Lower leg skin (tissue), 4 donors: ENCODE results near the gene SPTBN4. TPM values are rescaled to one million over a fixed set of nuclear protein-coding genes. Genes with fewer than 3 reads are reported as not detected.
"Not testable (repeated sequence)": the region's sequence is repeated elsewhere in the genome, so short reads cannot be mapped to it uniquely, and the experiment has no call there.

Experiments
- DNase-seq, 2 donors: peaks; one replicate each; pipeline ENCODE4 v3.0.0-alpha.2; 2019; ENCODE audit warnings: low spot score in 2 of 2
- H3K4me3 ChIP-seq: fragments of 200-600 bp; sonication (generic); 2 replicates; pipeline ENCODE4 v1.5.1; 2017; ENCODE audit warnings: mild to moderate bottlenecking, low read depth; ENCODE audit not compliant: poor library complexity, severe bottlenecking
- POLR2A ChIP-seq, 2 donors: fragments of 450-650 bp; IDR thresholded peaks; one replicate each; pipeline ENCODE4 v1.6.1; 2016 to 2017; ENCODE audit warnings: antibody characterized with exemption in 2 of 2, mild to moderate bottlenecking in 1 of 2, moderate library complexity in 1 of 2
- WGBS, 2 donors: methylation state at CpG; one replicate each; pipeline ENCODE4 v1.1.5; 2018; 5-methylcytosine and 5-hydroxymethylcytosine counted together
- intact Hi-C: fragments of 100-400 bp; cut with DNase I; formaldehyde crosslinking; loops from one replicate; pipeline ENCODE4 v1.15.0; 2023; ENCODE audit warnings: low total_unique reads
- total RNA-seq, 4 donors: library from RNA; depleted of rRNA; stranded (reverse); fragments of >200 nt; gene quantifications; one replicate each; pipeline ENCODE4 v1.1.0, GENCODE V29; 2016
- TF ChIP-seq, protein P1 (sequence below), 3 donors: fragments of 450-650 bp; IDR thresholded peaks; one replicate each; pipeline ENCODE4 v1.5.1; 2016; ENCODE audit warnings: antibody characterized with exemption in 3 of 3, mild to moderate bottlenecking in 3 of 3, moderate library complexity in 2 of 3

Gene SPTBN4
- total RNA-seq, 4 donors from 2014 or later = 0.25 to 2.2 (median 1.6) TPM

DNA sequence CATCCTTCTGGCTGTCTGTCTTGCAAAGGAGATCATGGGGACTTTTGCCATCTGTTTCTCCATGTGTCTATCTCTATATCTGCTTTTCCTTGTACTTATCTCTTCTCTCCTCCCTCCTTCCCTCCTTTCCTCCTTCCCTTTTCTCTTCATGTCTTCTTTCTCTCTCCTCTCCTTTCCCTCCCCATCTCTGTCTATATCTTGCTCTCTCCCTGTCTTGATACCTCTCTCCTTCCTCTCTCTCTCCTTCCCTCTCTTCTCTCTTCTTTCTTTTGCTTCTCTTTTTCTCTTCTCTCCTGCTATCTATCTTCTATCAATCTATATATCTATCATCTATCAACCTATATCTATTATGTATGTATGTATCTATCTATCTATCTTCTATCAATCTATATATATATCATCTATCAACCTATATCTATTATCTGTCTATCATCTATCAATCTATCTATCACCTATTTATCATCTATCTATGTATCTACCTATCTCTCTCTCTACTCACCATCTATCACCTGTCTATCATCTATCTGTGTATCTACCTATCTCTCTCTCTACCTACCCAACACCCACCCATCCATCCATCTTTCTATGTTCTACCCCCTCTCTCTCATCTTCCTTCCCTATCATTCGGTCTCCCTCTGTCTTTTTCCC is 27.5 kb downstream of the SPTBN4 start:
- H3K4me3 ChIP-seq = no peak overlapping the region
- intact Hi-C loops = no loop called here
- WGBS, 2 donors = 74 to 82% methylated on average over 1 of the region's 1 CpG
- no peak for TF ChIP-seq POLR2A (IDR thresholded peaks at IDR 0.05)
- TF ChIP-seq, protein P1, sequence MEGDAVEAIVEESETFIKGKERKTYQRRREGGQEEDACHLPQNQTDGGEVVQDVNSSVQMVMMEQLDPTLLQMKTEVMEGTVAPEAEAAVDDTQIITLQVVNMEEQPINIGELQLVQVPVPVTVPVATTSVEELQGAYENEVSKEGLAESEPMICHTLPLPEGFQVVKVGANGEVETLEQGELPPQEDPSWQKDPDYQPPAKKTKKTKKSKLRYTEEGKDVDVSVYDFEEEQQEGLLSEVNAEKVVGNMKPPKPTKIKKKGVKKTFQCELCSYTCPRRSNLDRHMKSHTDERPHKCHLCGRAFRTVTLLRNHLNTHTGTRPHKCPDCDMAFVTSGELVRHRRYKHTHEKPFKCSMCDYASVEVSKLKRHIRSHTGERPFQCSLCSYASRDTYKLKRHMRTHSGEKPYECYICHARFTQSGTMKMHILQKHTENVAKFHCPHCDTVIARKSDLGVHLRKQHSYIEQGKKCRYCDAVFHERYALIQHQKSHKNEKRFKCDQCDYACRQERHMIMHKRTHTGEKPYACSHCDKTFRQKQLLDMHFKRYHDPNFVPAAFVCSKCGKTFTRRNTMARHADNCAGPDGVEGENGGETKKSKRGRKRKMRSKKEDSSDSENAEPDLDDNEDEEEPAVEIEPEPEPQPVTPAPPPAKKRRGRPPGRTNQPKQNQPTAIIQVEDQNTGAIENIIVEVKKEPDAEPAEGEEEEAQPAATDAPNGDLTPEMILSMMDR (IDR thresholded peaks at IDR 0.05) = no peak
- no peak for DNase-seq

DNA sequence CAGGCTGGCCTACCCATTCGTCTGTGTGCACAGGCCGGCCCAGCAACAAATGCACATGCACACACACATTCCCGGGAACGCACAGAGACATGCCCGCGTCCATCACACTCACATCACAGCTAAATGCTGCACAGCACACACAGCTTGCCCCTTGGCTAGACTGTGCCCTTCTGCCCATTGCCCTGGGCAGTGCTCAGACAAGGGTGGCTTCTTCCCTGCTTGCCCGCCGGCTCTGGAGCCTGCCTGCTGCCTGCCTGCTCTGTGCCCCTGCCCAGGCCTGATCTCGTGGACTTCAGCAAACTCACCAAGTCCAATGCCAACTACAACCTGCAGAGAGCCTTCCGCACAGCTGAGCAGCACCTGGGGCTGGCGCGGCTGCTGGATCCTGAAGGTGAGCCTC is 30.4 kb downstream of the SPTBN4 start:
- WGBS, 2 donors = 91 to 92% methylated on average over 11 to 12 of the region's 12 CpGs
- intact Hi-C loops = no loop called here
- no peak overlapping the region for H3K4me3 ChIP-seq
- DNase-seq = no peak
- TF ChIP-seq, protein P1 (IDR thresholded peaks at IDR 0.05) = no peak
- no peak for TF ChIP-seq POLR2A (IDR thresholded peaks at IDR 0.05)

DNA sequence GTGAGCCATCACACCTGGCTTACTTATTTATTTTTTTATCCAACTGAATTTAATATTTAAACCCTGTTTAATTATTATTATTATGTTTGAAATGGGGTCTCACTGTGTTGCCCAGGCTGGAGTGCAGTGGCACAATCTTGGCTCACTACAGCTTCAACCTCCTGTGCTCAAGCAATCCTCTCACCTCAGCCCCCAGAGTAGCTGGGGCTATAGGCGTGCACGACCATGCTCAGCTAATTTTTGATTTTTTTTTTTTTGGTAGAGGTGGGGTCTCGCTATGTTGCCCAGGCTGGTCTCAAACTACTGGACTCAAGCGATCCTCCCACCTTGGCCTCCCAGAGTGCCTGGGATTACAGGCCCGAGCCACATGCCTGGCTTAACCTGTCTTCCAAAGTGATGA is 32.5 kb downstream of the SPTBN4 start:
- WGBS, 2 donors = 86 to 89% methylated on average over 5 of the region's 5 CpGs
- no peak for DNase-seq
- intact Hi-C loops = no loop called here
- TF ChIP-seq POLR2A (IDR thresholded peaks at IDR 0.05) = no peak
- TF ChIP-seq, protein P1 (IDR thresholded peaks at IDR 0.05) = no peak
- H3K4me3 ChIP-seq = no peak overlapping the region

DNA sequence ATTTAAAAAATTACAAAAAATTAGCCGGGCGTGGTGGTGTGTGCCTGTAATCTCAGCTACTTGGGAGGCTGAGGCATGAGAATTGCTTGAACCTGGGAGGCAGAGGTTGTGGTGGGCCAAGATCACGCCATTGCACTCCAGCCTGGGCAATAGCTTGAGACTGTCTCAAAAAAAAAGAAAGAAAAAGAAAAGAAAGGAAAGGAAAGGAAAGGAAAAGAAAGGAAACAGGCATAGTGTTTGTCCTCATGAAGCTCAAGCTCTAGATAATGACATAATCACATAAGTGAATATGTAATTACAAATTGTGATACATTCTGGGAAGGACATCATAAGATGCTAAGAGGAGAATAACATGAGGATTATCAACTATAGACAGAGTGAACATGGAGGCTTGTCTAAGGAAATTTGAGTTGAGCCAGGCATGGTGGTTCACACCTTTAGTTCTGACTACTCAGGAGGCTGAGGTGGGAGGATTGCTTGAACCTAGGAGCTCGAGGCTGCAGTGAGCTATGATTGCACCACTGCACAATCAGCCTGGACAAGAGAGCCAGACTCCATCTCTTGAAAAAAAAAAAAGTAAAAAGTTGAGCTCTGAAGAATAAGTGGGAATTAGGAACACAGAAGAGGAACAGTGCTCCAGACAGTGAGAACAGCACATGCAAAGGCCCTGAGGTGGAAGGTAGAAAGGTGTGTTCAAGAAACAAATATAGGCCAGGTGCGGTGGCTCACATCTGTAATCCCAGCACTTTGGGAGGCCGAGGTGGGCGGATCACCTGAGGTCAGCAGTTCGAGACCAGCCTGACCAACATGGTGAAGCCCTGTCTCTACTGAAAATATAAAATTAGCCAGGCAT is 34.1 kb downstream of the SPTBN4 start:
- intact Hi-C loops, DNase-seq, H3K4me3 ChIP-seq: not testable (repeated sequence)
- WGBS, 2 donors = 81 to 90% methylated on average over 8 of the region's 8 CpGs

DNA sequence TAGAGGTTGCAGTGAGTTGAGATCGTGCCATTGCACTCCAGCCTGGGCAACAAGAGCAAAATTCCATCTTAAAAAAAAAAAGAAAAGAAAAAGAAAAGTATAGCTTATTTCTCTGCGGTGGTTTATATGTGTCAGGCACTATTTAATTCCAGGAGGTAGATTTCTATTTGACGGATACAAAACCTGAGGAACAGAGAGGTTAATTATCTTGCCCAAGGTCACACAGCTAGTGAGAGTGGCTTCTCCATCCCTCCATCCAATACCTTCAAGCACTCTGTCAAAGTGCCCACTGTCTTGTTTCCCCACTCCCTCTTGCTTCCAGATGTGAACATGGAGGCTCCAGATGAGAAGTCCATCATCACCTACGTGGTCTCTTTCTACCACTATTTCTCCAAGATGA is 34.8 kb downstream of the SPTBN4 start:
- DNase-seq = no peak
- 85 to 89% methylated on average over 4 of the region's 4 CpGs for WGBS, 2 donors
- intact Hi-C loops = no loop called here
- no peak for TF ChIP-seq POLR2A (IDR thresholded peaks at IDR 0.05)
- TF ChIP-seq, protein P1 (IDR thresholded peaks at IDR 0.05) = no peak
- H3K4me3 ChIP-seq = no peak overlapping the region

DNA sequence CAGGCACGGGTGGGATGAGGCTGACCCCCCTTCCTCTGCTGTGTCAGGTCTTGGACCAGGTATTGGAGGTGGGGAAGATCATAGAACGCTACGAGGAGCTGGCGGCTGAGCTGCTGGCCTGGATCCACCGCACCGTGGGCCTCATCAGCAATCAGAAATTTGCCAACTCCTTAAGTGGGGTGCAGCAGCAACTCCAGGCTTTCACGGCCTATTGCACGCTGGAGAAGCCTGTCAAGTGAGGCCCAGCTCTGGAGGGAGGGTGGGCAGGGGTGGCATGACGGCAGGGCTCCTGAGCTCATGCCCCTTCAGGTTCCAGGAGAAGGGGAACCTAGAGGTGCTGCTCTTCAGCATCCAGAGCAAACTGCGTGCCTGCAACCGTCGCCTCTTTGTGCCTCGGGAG is 35.3 kb downstream of the SPTBN4 start:
- intact Hi-C loops = no loop called here
- DNase-seq = no peak
- H3K4me3 ChIP-seq = no peak overlapping the region
- WGBS, 2 donors = 68 to 74% methylated on average over 13 of the region's 13 CpGs
- no peak for TF ChIP-seq POLR2A (IDR thresholded peaks at IDR 0.05)
- TF ChIP-seq, protein P1 (IDR thresholded peaks at IDR 0.05) = no peak
